GM12873 (cell line): ENCODE measurements around the gene LAT.

Experiments
- CTCF ChIP-seq: IDR thresholded peaks from 2 replicates; pipeline ENCODE4 v1.5.1; 2012; ENCODE audit warnings: low read depth, mild to moderate bottlenecking, moderate library complexity, low read length, control low read depth; ENCODE audit not compliant: insufficient read depth; ENCODE audit errors: missing control alignments

LAT gene

GRCh38 chr16:28984619-28985135 is at the start of gene LAT:
Gene LAT (plus strand): TSS chr16:28985052. CDS start chr16:28985418, 366 bp downstream.
- TF ChIP-seq CTCF: no peak

GRCh38 chr16:28935346-28935745 is 49.5 kb upstream of the LAT start:
- TF ChIP-seq CTCF: no peak

- TF ChIP-seq CTCF: no peak
These were observed 48.7 kb upstream of the LAT start for GRCh38 chr16:28935924-28936783.

- no peak for TF ChIP-seq CTCF
These were observed 48.1 kb upstream of the LAT start for GRCh38 chr16:28936784-28937155.

GRCh38 chr16:28937222-28937876 is 47.5 kb upstream of the LAT start:
- no peak for TF ChIP-seq CTCF

GRCh38 chr16:28938721-28939120 is 46.1 kb upstream of the LAT start:
- no peak for TF ChIP-seq CTCF

- TF ChIP-seq CTCF: no peak
These were observed 41.6 kb upstream of the LAT start for GRCh38 chr16:28943281-28943680.
